Uterus (tissue), 2 donors: ENCODE data around the gene TRIM68.

Experiments used
- CTCF ChIP-seq, 4 experiments: fragments of 200-600 bp in 2 of 4; fragments of 450-650 bp in 2 of 4; sonication (generic) in 2 of 4; IDR thresholded peaks; one replicate each; pipeline ENCODE4 v1.5.1; 2016 to 2019; ENCODE audit warnings: antibody characterized with exemption in 4 of 4, mild to moderate bottlenecking in 2 of 4, moderate library complexity in 1 of 4
- POLR2A ChIP-seq, 2 donors: fragments of 450-650 bp; IDR thresholded peaks; one replicate each; pipeline ENCODE4 v1.6.1; 2016; ENCODE audit warnings: antibody characterized with exemption in 2 of 2, mild to moderate bottlenecking in 1 of 2, moderate library complexity in 1 of 2

- TF ChIP-seq CTCF (IDR thresholded peaks at IDR 0.05) (no peak), POLR2A (IDR thresholded peaks at IDR 0.05) (no peak)
Measured at GRCh38 chr11:4580124-4580523, 27.9 kb downstream of the TRIM68 start.
